Neural progenitor cell (in vitro differentiated cells): ENCODE measurements around the gene MTCL1. TPM values are rescaled to one million over a fixed set of nuclear protein-coding genes. Genes with fewer than 3 reads are reported as not detected.

Experiments used
- DNase-seq: peaks from one replicate; pipeline ENCODE4 v3.0.0-alpha.2; 2016; ENCODE audit warnings: low spot score
- H2AFZ ChIP-seq: fragments of 200-600 bp; sonication (generic); replicated peaks from 2 replicates; pipeline ENCODE4 v1.6.1; 2016; ENCODE audit warnings: antibody characterized with exemption
- H3F3A ChIP-seq: fragments of 200-600 bp; sonication (generic); 2 replicates; pipeline ENCODE4 v1.6.1; 2016; ENCODE audit warnings: antibody characterized with exemption, low read depth
- H3K27ac ChIP-seq: fragments of 200-600 bp; sonication (generic); 2 replicates; pipeline ENCODE4 v1.5.1; 2016; ENCODE audit warnings: mild to moderate bottlenecking
- H3K27me3 ChIP-seq: fragments of 200-600 bp; sonication (generic); 2 replicates; pipeline ENCODE4 v1.6.1; 2016; ENCODE audit warnings: mild to moderate bottlenecking, moderate library complexity
- H3K36me3 ChIP-seq: fragments of 200-600 bp; sonication (generic); 2 replicates; pipeline ENCODE4 v1.5.1; 2016
- H3K4me1 ChIP-seq: fragments of 200-600 bp; sonication (generic); 2 replicates; pipeline ENCODE4 v1.6.1; 2016; ENCODE audit warnings: mixed run types
- H3K4me2 ChIP-seq: fragments of 200-600 bp; sonication (generic); 2 replicates; pipeline ENCODE4 v1.6.1; 2016
- H3K4me3 ChIP-seq: fragments of 200-600 bp; sonication (generic); 2 replicates; pipeline ENCODE4 v1.5.1; 2016
- H3K79me2 ChIP-seq: fragments of 200-600 bp; sonication (generic); 2 replicates; pipeline ENCODE4 v1.6.1; 2016; ENCODE audit warnings: low read depth
- H3K9ac ChIP-seq: fragments of 200-600 bp; sonication (generic); 2 replicates; pipeline ENCODE4 v1.6.1; 2016
- H3K9me3 ChIP-seq: fragments of 200-600 bp; sonication (generic); 2 replicates; pipeline ENCODE4 v1.5.1; 2016; ENCODE audit warnings: low read depth
- H4K20me1 ChIP-seq: fragments of 200-600 bp; sonication (generic); 2 replicates; pipeline ENCODE4 v1.6.1; 2016; ENCODE audit warnings: low read depth
- H3K27ac Mint-ChIP-seq: 3 replicates; pipeline ENCODE4 v1.8.0; 2021; ENCODE audit warnings: mixed read lengths
- H3K27me3 Mint-ChIP-seq: 2 replicates; pipeline ENCODE4 v1.8.0; 2022; ENCODE audit warnings: low read depth, mild to moderate bottlenecking, inconsistent platforms, moderate library complexity, mixed read lengths; ENCODE audit not compliant: insufficient read depth
- H3K36me3 Mint-ChIP-seq: 3 replicates; pipeline ENCODE4 v1.8.0; 2021; ENCODE audit warnings: mixed read lengths
- H3K4me1 Mint-ChIP-seq: 3 replicates; pipeline ENCODE4 v1.8.0; 2021; ENCODE audit warnings: mixed read lengths
- H3K4me3 Mint-ChIP-seq: 3 replicates; pipeline ENCODE4 v1.8.0; 2021; ENCODE audit warnings: mild to moderate bottlenecking, moderate library complexity, mixed read lengths
- H3K9me3 Mint-ChIP-seq: 3 replicates; pipeline ENCODE4 v1.8.0; 2020; ENCODE audit warnings: mixed read lengths
- EZH2 ChIP-seq: fragments of 200-600 bp; sonication (generic); IDR thresholded peaks from 2 replicates; pipeline ENCODE4 v1.6.1; 2017; ENCODE audit warnings: antibody characterized with exemption, mild to moderate bottlenecking, moderate library complexity
- EZH2phosphoT487 ChIP-seq: fragments of 200-600 bp; sonication (generic); IDR thresholded peaks from 2 replicates; pipeline ENCODE4 v1.6.1; 2017; ENCODE audit warnings: antibody characterized with exemption
- total RNA-seq: library from RNA; depleted of rRNA; stranded (reverse); fragments of >200 nt; gene quantifications from 2 replicates; pipeline ENCODE4 v1.2.3, GENCODE V29; 2015; ENCODE audit warnings: low replicate concordance
- TF ChIP-seq, protein P1 (sequence below): fragments of 200-600 bp; sonication (generic); IDR thresholded peaks from 2 replicates; pipeline ENCODE4 v1.5.1; 2017; ENCODE audit warnings: antibody characterized with exemption, mild to moderate bottlenecking

Gene MTCL1
- total RNA-seq, 1 donor from 2014 or later, result 36.9 TPM

DNA sequence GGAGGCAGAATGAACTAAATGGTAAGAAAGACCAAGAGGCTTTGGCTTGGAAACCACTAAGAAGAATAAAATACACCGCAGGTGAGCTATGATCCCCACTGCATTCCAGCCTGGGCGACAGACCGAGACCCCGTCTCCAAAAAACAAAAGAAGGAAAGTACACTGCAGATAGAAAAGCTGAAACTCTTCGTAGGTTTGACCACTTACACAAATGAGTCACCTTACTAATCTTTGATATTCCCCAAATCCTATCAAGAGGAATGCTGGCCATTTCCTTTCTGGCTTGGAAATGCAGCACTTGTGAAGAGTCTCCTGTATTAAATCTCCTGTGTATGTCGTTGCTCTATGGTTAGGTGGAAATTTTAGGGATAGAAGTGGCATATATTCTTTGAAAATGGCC is 108.8 kb downstream of the MTCL1 start:
- no peak overlapping the region for H3K27ac Mint-ChIP-seq
- Histone ChIP-seq H3K4me3 (no peak overlapping the region), H3F3A (no peaks in the 10 kb centered on the region), H3K9ac (no peak overlapping the region), H3K27me3 (no peaks in the 10 kb centered on the region), H2AFZ (no peak overlapping the region), H3K36me3 (peaks cover 10% of the 10 kb centered on the region), H4K20me1 (no peaks in the 10 kb centered on the region), H3K27ac (no peak overlapping the region), H3K79me2 (no peaks in the 10 kb centered on the region), H3K9me3 (no peaks in the 10 kb centered on the region), H3K4me1 (no peaks in the 10 kb centered on the region), H3K4me2 (no peak overlapping the region)
- peaks cover 11% of the 10 kb centered on the region for H3K4me1 Mint-ChIP-seq
- no peak overlapping the region for H3K4me3 Mint-ChIP-seq
- TF ChIP-seq, protein P1, sequence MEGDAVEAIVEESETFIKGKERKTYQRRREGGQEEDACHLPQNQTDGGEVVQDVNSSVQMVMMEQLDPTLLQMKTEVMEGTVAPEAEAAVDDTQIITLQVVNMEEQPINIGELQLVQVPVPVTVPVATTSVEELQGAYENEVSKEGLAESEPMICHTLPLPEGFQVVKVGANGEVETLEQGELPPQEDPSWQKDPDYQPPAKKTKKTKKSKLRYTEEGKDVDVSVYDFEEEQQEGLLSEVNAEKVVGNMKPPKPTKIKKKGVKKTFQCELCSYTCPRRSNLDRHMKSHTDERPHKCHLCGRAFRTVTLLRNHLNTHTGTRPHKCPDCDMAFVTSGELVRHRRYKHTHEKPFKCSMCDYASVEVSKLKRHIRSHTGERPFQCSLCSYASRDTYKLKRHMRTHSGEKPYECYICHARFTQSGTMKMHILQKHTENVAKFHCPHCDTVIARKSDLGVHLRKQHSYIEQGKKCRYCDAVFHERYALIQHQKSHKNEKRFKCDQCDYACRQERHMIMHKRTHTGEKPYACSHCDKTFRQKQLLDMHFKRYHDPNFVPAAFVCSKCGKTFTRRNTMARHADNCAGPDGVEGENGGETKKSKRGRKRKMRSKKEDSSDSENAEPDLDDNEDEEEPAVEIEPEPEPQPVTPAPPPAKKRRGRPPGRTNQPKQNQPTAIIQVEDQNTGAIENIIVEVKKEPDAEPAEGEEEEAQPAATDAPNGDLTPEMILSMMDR, result no peak
- TF ChIP-seq EZH2 (no peak), EZH2phosphoT487 (no peak)
- H3K27me3 Mint-ChIP-seq, result peaks cover 2% of the 10 kb centered on the region
- no peak for DNase-seq
- peaks cover 41% of the 10 kb centered on the region for H3K36me3 Mint-ChIP-seq
- no peaks in the 10 kb centered on the region for H3K9me3 Mint-ChIP-seq

DNA sequence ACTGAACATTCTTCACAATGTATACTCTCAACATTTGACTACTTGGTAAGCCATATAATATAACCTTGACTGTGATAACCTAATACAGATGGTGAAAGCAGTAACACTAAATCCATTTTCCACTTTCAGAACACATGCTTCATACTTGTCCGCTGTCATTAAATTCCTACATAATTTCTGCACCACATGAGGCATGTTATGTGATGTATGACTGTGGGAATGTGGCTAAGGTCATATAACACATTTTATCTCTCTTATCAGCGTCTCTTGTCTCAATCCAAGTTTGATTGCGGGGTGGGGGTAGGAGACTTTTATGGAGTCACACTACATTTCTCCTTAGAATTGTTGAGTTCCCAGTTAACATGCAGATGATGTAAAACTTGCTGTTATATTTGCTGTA is 110.9 kb downstream of the MTCL1 start:
- Mint-ChIP-seq H3K4me3 (no peak overlapping the region), H3K27me3 (no peaks in the 10 kb centered on the region), H3K9me3 (no peaks in the 10 kb centered on the region), H3K27ac (no peak overlapping the region), H3K36me3 (peaks cover 33% of the 10 kb centered on the region), H3K4me1 (peaks cover 8% of the 10 kb centered on the region)
- Histone ChIP-seq H3K9me3 (no peaks in the 10 kb centered on the region), H3K4me1 (no peaks in the 10 kb centered on the region), H2AFZ (no peak overlapping the region), H4K20me1 (no peaks in the 10 kb centered on the region), H3K4me2 (no peak overlapping the region), H3K79me2 (no peaks in the 10 kb centered on the region), H3K27me3 (no peaks in the 10 kb centered on the region), H3F3A (no peaks in the 10 kb centered on the region), H3K4me3 (no peak overlapping the region), H3K36me3 (peaks cover 10% of the 10 kb centered on the region), H3K27ac (no peak overlapping the region), H3K9ac (no peak overlapping the region)
- no peak for DNase-seq
- TF ChIP-seq, protein P1, result no peak
- no peak for TF ChIP-seq EZH2phosphoT487
- no peak for TF ChIP-seq EZH2

DNA sequence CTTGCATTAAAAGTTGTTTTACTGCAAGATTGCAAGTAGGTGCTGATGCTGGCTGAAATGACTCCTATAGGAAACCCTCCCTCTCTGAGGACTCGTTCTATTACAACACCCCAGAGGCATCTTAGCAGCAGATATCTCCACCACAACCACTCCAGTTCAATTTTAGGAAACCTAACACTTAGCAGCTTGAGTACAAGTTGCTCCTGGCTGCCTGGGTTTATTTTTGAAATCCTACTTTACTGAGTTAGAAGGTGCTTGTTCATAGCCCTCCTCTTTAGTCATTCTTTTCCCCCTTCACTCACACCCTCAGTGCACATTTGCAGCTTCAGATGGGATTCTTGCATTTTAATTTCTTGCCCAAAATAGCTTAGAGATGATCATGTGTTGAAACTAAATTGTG is 111.5 kb downstream of the MTCL1 start:
- TF ChIP-seq EZH2 (no peak), EZH2phosphoT487 (no peak)
- TF ChIP-seq, protein P1, result no peak
- H3K27ac Mint-ChIP-seq, result no peak overlapping the region
- no peaks in the 10 kb centered on the region for H3K9me3 Mint-ChIP-seq
- Histone ChIP-seq H3K4me2 (no peak overlapping the region), H3K9ac (no peak overlapping the region), H3K27ac (no peak overlapping the region), H3K4me3 (no peak overlapping the region), H3K9me3 (no peaks in the 10 kb centered on the region), H3K36me3 (peaks cover 11% of the 10 kb centered on the region), H3K27me3 (no peaks in the 10 kb centered on the region), H3K79me2 (no peaks in the 10 kb centered on the region), H2AFZ (no peak overlapping the region), H3F3A (no peaks in the 10 kb centered on the region), H4K20me1 (no peaks in the 10 kb centered on the region), H3K4me1 (no peaks in the 10 kb centered on the region)
- H3K4me1 Mint-ChIP-seq, result peaks cover 13% of the 10 kb centered on the region
- no peak for DNase-seq
- peaks cover 33% of the 10 kb centered on the region for H3K36me3 Mint-ChIP-seq
- no peaks in the 10 kb centered on the region for H3K27me3 Mint-ChIP-seq
- no peak overlapping the region for H3K4me3 Mint-ChIP-seq
